ENCODE measurements around the gene ADGRF4.

The ADGRF4 gene

GRCh38 chr6:47749757-47750156 is 51.4 kb downstream of the ADGRF4 start:
- TF ChIP-seq CTCF (IDR thresholded peaks at IDR 0.05; ENCODE audit: low read depth, low read length), result no peak
- no peak for TF ChIP-seq EZH2phosphoT487 (IDR thresholded peaks at IDR 0.05; ENCODE audit: low read depth)
- no peak overlapping the region for H3K4me2 ChIP-seq (ENCODE audit: low read length)

DNA sequence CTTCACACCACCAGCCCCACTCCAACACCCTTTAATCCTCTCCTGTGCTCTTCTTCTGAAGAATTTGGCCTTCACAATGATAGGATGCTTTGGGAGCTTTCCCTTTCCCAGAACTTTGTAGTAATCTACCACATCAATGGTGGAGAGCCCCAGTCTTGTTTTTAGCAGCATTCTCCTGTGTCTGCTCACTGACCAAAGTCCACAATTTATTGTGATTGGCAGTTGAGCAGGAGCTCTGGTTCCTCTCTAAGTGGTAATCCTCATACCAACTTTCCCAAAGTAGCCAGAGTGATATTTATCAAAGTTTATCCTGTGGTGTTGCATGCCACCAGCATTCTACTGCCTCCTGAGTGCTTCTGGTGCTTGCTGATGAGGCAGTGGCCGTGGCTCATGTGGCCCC is 54.4 kb downstream of the ADGRF4 start:
- TF ChIP-seq EZH2phosphoT487 (IDR thresholded peaks at IDR 0.05; ENCODE audit: low read depth) (no peak), CTCF (IDR thresholded peaks at IDR 0.05; ENCODE audit: low read depth, low read length) (no peak)
- no peaks in the 10 kb centered on the region for H3K79me2 ChIP-seq (ENCODE audit: low read length)
- H3K27ac ChIP-seq (ENCODE audit: low read length), result no peak overlapping the region
- peaks cover 15% of the 10 kb centered on the region for H3K4me1 ChIP-seq (ENCODE audit: low read length)
- H3K4me2 ChIP-seq (ENCODE audit: low read length), result no peak overlapping the region
- no peaks in the 10 kb centered on the region for H3K27me3 ChIP-seq (ENCODE audit: low read depth, low read length)
- H3K4me3 ChIP-seq (ENCODE audit: low read length), result no peak overlapping the region
- no peak overlapping the region for H3K9ac ChIP-seq (ENCODE audit: low read length)
- peaks cover 14% of the 10 kb centered on the region for H3K36me3 ChIP-seq (replicated peaks; ENCODE audit: low read depth, low read length)
- H2AFZ ChIP-seq (ENCODE audit: low read depth, low read length), result 0 out of 2 replicates have a peak overlapping the region, but pooled peaks have one; percentile 6
- peaks cover 11% of the 10 kb centered on the region; the same call in 1 of the 2 replicates for H3K9me3 ChIP-seq (ENCODE audit: insufficient read depth, low read length)
- H4K20me1 ChIP-seq (ENCODE audit: insufficient read depth, low read length), result no peaks in the 10 kb centered on the region

More at GRCh38 chr6:47749757-47750156, 51.4 kb downstream of the ADGRF4 start:
- Histone ChIP-seq H3K4me3 (ENCODE audit: low read length) (no peak overlapping the region), H3K9ac (ENCODE audit: low read length) (no peak overlapping the region), H2AFZ (ENCODE audit: low read depth, low read length) (no peak overlapping the region), H3K27ac (ENCODE audit: low read length) (no peak overlapping the region), H3K79me2 (ENCODE audit: low read length) (no peaks in the 10 kb centered on the region), H3K9me3 (ENCODE audit: insufficient read depth, low read length) (peaks cover 9% of the 10 kb centered on the region; the same call in 1 of the 2 replicates), H3K36me3 (replicated peaks; ENCODE audit: low read depth, low read length) (peaks cover 10% of the 10 kb centered on the region), H3K27me3 (ENCODE audit: low read depth, low read length) (no peaks in the 10 kb centered on the region), H3K4me1 (ENCODE audit: low read length) (peaks cover 4% of the 10 kb centered on the region; the same call in 1 of the 2 replicates), H4K20me1 (ENCODE audit: insufficient read depth, low read length) (no peaks in the 10 kb centered on the region)

- Histone ChIP-seq H3K9me3 (ENCODE audit: insufficient read depth, low read length) (0 out of 2 replicates have a peak, but pooled peaks cover 2% of the 10 kb centered on the region), H3K9ac (ENCODE audit: low read length) (no peak overlapping the region), H3K4me3 (ENCODE audit: low read length) (no peak overlapping the region), H3K36me3 (replicated peaks; ENCODE audit: low read depth, low read length) (peaks cover 12% of the 10 kb centered on the region), H3K27ac (ENCODE audit: low read length) (no peak overlapping the region), H4K20me1 (ENCODE audit: insufficient read depth, low read length) (no peaks in the 10 kb centered on the region), H3K4me2 (ENCODE audit: low read length) (no peak overlapping the region), H3K79me2 (ENCODE audit: low read length) (no peaks in the 10 kb centered on the region), H3K4me1 (ENCODE audit: low read length) (peaks cover 26% of the 10 kb centered on the region), H3K27me3 (ENCODE audit: low read depth, low read length) (no peaks in the 10 kb centered on the region), H2AFZ (ENCODE audit: low read depth, low read length) (no peak overlapping the region)
- TF ChIP-seq EZH2phosphoT487 (IDR thresholded peaks at IDR 0.05; ENCODE audit: low read depth) (no peak), CTCF (IDR thresholded peaks at IDR 0.05; ENCODE audit: low read depth, low read length) (no peak)
These were observed 61.0 kb downstream of the ADGRF4 start for GRCh38 chr6:47759364-47759763.

GRCh38 chr6:47762502-47762901 is 64.1 kb downstream of the ADGRF4 start:
- Histone ChIP-seq H3K36me3 (replicated peaks; ENCODE audit: low read depth, low read length) (peaks cover 8% of the 10 kb centered on the region), H3K79me2 (ENCODE audit: low read length) (no peaks in the 10 kb centered on the region), H3K9ac (ENCODE audit: low read length) (no peak overlapping the region), H3K27me3 (ENCODE audit: low read depth, low read length) (no peaks in the 10 kb centered on the region), H2AFZ (ENCODE audit: low read depth, low read length) (0 out of 2 replicates have a peak overlapping the region, but pooled peaks have one; percentile 5), H3K4me3 (ENCODE audit: low read length) (peak overlapping the region; percentile 2; the same call in 1 of the 2 replicates), H3K9me3 (ENCODE audit: insufficient read depth, low read length) (peaks cover 9% of the 10 kb centered on the region; the same call in 1 of the 2 replicates), H3K27ac (ENCODE audit: low read length) (peak overlapping the region; percentile 38), H4K20me1 (ENCODE audit: insufficient read depth, low read length) (no peaks in the 10 kb centered on the region), H3K4me1 (ENCODE audit: low read length) (peaks cover 19% of the 10 kb centered on the region), H3K4me2 (ENCODE audit: low read length) (peak overlapping the region; percentile 8; the same call in 1 of the 2 replicates)
- no peak for TF ChIP-seq EZH2phosphoT487 (IDR thresholded peaks at IDR 0.05; ENCODE audit: low read depth)

Measured in OCI-LY3 (cell line).